Neural progenitor cell (in vitro differentiated cells): ENCODE results near the gene MACROD2. TPM values are rescaled to one million over a fixed set of nuclear protein-coding genes. Genes with fewer than 3 reads are reported as not detected.
A peak's percentile ranks its signal among the peaks of the same experiment; 100 is the strongest.

Experiments used
- DNase-seq: peaks from one replicate; pipeline ENCODE4 v3.0.0-alpha.2; 2016; ENCODE audit warnings: low spot score
- H2AFZ ChIP-seq: fragments of 200-600 bp; sonication (generic); replicated peaks from 2 replicates; pipeline ENCODE4 v1.6.1; 2016; ENCODE audit warnings: antibody characterized with exemption
- H3F3A ChIP-seq: fragments of 200-600 bp; sonication (generic); 2 replicates; pipeline ENCODE4 v1.6.1; 2016; ENCODE audit warnings: antibody characterized with exemption, low read depth
- H3K27ac ChIP-seq: fragments of 200-600 bp; sonication (generic); 2 replicates; pipeline ENCODE4 v1.5.1; 2016; ENCODE audit warnings: mild to moderate bottlenecking
- H3K27me3 ChIP-seq: fragments of 200-600 bp; sonication (generic); 2 replicates; pipeline ENCODE4 v1.6.1; 2016; ENCODE audit warnings: mild to moderate bottlenecking, moderate library complexity
- H3K36me3 ChIP-seq: fragments of 200-600 bp; sonication (generic); 2 replicates; pipeline ENCODE4 v1.5.1; 2016
- H3K4me1 ChIP-seq: fragments of 200-600 bp; sonication (generic); 2 replicates; pipeline ENCODE4 v1.6.1; 2016; ENCODE audit warnings: mixed run types
- H3K4me2 ChIP-seq: fragments of 200-600 bp; sonication (generic); 2 replicates; pipeline ENCODE4 v1.6.1; 2016
- H3K4me3 ChIP-seq: fragments of 200-600 bp; sonication (generic); 2 replicates; pipeline ENCODE4 v1.5.1; 2016
- H3K79me2 ChIP-seq: fragments of 200-600 bp; sonication (generic); 2 replicates; pipeline ENCODE4 v1.6.1; 2016; ENCODE audit warnings: low read depth
- H3K9ac ChIP-seq: fragments of 200-600 bp; sonication (generic); 2 replicates; pipeline ENCODE4 v1.6.1; 2016
- H3K9me3 ChIP-seq: fragments of 200-600 bp; sonication (generic); 2 replicates; pipeline ENCODE4 v1.5.1; 2016; ENCODE audit warnings: low read depth
- H4K20me1 ChIP-seq: fragments of 200-600 bp; sonication (generic); 2 replicates; pipeline ENCODE4 v1.6.1; 2016; ENCODE audit warnings: low read depth
- H3K27ac Mint-ChIP-seq: 3 replicates; pipeline ENCODE4 v1.8.0; 2021; ENCODE audit warnings: mixed read lengths
- H3K27me3 Mint-ChIP-seq: 2 replicates; pipeline ENCODE4 v1.8.0; 2022; ENCODE audit warnings: low read depth, mild to moderate bottlenecking, inconsistent platforms, moderate library complexity, mixed read lengths; ENCODE audit not compliant: insufficient read depth
- H3K36me3 Mint-ChIP-seq: 3 replicates; pipeline ENCODE4 v1.8.0; 2021; ENCODE audit warnings: mixed read lengths
- H3K4me1 Mint-ChIP-seq: 3 replicates; pipeline ENCODE4 v1.8.0; 2021; ENCODE audit warnings: mixed read lengths
- H3K4me3 Mint-ChIP-seq: 3 replicates; pipeline ENCODE4 v1.8.0; 2021; ENCODE audit warnings: mild to moderate bottlenecking, moderate library complexity, mixed read lengths
- H3K9me3 Mint-ChIP-seq: 3 replicates; pipeline ENCODE4 v1.8.0; 2020; ENCODE audit warnings: mixed read lengths
- EZH2 ChIP-seq: fragments of 200-600 bp; sonication (generic); IDR thresholded peaks from 2 replicates; pipeline ENCODE4 v1.6.1; 2017; ENCODE audit warnings: antibody characterized with exemption, mild to moderate bottlenecking, moderate library complexity
- EZH2phosphoT487 ChIP-seq: fragments of 200-600 bp; sonication (generic); IDR thresholded peaks from 2 replicates; pipeline ENCODE4 v1.6.1; 2017; ENCODE audit warnings: antibody characterized with exemption
- total RNA-seq: library from RNA; depleted of rRNA; stranded (reverse); fragments of >200 nt; gene quantifications from 2 replicates; pipeline ENCODE4 v1.2.3, GENCODE V29; 2015; ENCODE audit warnings: low replicate concordance
- TF ChIP-seq, protein P1 (sequence below): fragments of 200-600 bp; sonication (generic); IDR thresholded peaks from 2 replicates; pipeline ENCODE4 v1.5.1; 2017; ENCODE audit warnings: antibody characterized with exemption, mild to moderate bottlenecking

MACROD2 gene
- total RNA-seq, 1 donor from 2014 or later, result 11.9 TPM

DNA sequence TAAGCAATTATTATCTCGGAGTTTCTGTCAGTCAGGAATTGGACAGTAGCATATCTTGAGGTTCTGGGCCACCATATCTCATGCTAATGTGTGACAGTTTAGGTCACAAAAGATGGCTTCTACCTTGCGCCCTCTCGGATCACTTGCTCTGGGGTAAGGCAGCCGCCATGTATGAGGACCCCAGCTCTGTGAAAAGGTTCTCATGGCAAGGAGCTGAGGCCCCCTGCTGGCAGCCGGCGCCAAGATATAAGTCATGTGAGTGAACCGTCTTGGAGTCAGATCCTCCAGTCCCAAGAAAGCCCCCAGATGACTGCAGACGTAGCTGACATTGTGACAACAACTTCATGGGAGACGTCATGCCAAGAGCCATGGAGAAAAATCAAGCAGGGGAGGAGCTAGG, 1907.2 kb downstream of the MACROD2 start:
- Histone ChIP-seq H3K27me3 (no peaks in the 10 kb centered on the region), H3K36me3 (no peaks in the 10 kb centered on the region), H3K9ac (no peak overlapping the region), H3K4me3 (no peak overlapping the region), H3K79me2 (no peaks in the 10 kb centered on the region), H4K20me1 (no peaks in the 10 kb centered on the region), H3K9me3 (no peaks in the 10 kb centered on the region), H3K4me2 (no peak overlapping the region), H3K4me1 (no peaks in the 10 kb centered on the region), H3K27ac (no peak overlapping the region), H3F3A (no peaks in the 10 kb centered on the region), H2AFZ (no peak overlapping the region)
- Mint-ChIP-seq H3K4me1 (no peaks in the 10 kb centered on the region), H3K9me3 (peaks cover 2% of the 10 kb centered on the region), H3K4me3 (no peak overlapping the region), H3K27ac (no peak overlapping the region), H3K27me3 (no peaks in the 10 kb centered on the region), H3K36me3 (no peaks in the 10 kb centered on the region)
- TF ChIP-seq, protein P1, sequence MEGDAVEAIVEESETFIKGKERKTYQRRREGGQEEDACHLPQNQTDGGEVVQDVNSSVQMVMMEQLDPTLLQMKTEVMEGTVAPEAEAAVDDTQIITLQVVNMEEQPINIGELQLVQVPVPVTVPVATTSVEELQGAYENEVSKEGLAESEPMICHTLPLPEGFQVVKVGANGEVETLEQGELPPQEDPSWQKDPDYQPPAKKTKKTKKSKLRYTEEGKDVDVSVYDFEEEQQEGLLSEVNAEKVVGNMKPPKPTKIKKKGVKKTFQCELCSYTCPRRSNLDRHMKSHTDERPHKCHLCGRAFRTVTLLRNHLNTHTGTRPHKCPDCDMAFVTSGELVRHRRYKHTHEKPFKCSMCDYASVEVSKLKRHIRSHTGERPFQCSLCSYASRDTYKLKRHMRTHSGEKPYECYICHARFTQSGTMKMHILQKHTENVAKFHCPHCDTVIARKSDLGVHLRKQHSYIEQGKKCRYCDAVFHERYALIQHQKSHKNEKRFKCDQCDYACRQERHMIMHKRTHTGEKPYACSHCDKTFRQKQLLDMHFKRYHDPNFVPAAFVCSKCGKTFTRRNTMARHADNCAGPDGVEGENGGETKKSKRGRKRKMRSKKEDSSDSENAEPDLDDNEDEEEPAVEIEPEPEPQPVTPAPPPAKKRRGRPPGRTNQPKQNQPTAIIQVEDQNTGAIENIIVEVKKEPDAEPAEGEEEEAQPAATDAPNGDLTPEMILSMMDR, result peak; percentile 34
- TF ChIP-seq EZH2, result no peak
- peak; percentile 29 for DNase-seq

DNA sequence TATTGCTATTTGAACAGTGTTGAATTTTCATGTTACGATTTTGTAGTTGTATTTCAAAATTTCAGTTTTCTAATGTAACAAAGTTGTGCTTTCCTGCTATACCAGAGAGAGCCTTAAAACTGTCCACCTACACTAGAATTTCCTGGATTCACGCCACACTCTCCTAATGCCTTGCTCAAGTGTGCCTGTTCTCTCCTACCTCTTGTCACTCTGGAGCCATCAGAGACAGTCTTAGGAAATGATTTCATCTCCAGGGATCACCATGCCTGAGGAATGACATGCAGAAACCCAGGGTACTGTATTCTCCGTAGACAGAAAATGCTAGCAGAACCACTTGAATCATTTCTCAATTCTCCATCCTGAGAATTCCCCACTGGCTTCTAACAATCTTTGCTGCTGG, 1910.3 kb downstream of the MACROD2 start:
- H3K27me3 ChIP-seq, result no peaks in the 10 kb centered on the region
- Mint-ChIP-seq H3K27ac (no peak overlapping the region), H3K4me1 (no peaks in the 10 kb centered on the region), H3K27me3 (no peaks in the 10 kb centered on the region), H3K9me3 (peaks cover 7% of the 10 kb centered on the region), H3K36me3 (no peaks in the 10 kb centered on the region), H3K4me3 (no peak overlapping the region)
- H2AFZ ChIP-seq, result no peak overlapping the region
- no peak for TF ChIP-seq EZH2phosphoT487
- TF ChIP-seq, protein P1, result no peak
- TF ChIP-seq EZH2, result no peak
- no peak overlapping the region for H3K27ac ChIP-seq
- no peaks in the 10 kb centered on the region for H3K4me1 ChIP-seq
- no peak overlapping the region for H3K9ac ChIP-seq
- no peaks in the 10 kb centered on the region for H4K20me1 ChIP-seq
- H3F3A ChIP-seq, result no peaks in the 10 kb centered on the region
- H3K4me2 ChIP-seq, result no peak overlapping the region
- H3K79me2 ChIP-seq, result no peaks in the 10 kb centered on the region
- no peak for DNase-seq
- H3K9me3 ChIP-seq, result no peaks in the 10 kb centered on the region
- no peaks in the 10 kb centered on the region for H3K36me3 ChIP-seq
- H3K4me3 ChIP-seq, result no peak overlapping the region

DNA sequence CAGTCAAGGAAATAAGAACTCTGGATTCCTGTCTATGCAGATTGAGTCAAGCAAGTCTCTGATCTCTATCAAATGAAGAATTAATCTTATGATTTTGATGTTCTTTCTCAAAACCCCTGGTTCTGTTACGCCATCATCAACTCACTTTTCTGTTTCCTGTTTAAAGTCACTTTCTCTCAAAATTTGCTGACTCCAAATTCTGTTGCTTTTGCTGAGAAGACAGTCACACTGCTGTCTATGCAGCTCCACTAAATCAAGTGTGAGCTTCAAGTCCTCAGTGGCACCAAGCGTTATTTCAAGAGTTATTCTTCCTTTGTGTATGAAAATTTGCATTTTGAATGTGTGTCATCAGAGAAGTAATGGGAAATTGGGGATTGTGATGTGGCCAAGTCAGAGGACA, 1914.7 kb downstream of the MACROD2 start:
- H3K27me3 ChIP-seq, result no peaks in the 10 kb centered on the region
- no peaks in the 10 kb centered on the region for H4K20me1 ChIP-seq
- Mint-ChIP-seq H3K9me3 (peaks cover 4% of the 10 kb centered on the region), H3K4me1 (no peaks in the 10 kb centered on the region), H3K4me3 (no peak overlapping the region), H3K36me3 (no peaks in the 10 kb centered on the region), H3K27ac (no peak overlapping the region), H3K27me3 (peaks cover 4% of the 10 kb centered on the region)
- no peaks in the 10 kb centered on the region for H3F3A ChIP-seq
- no peaks in the 10 kb centered on the region for H3K9me3 ChIP-seq
- no peak for DNase-seq
- no peaks in the 10 kb centered on the region for H3K36me3 ChIP-seq
- TF ChIP-seq, protein P1, result no peak
- H3K4me1 ChIP-seq, result no peaks in the 10 kb centered on the region
- H3K4me3 ChIP-seq, result no peak overlapping the region
- H3K27ac ChIP-seq, result no peak overlapping the region
- H3K79me2 ChIP-seq, result no peaks in the 10 kb centered on the region
- no peak overlapping the region for H3K9ac ChIP-seq
- H2AFZ ChIP-seq, result no peak overlapping the region
- no peak overlapping the region for H3K4me2 ChIP-seq

DNA sequence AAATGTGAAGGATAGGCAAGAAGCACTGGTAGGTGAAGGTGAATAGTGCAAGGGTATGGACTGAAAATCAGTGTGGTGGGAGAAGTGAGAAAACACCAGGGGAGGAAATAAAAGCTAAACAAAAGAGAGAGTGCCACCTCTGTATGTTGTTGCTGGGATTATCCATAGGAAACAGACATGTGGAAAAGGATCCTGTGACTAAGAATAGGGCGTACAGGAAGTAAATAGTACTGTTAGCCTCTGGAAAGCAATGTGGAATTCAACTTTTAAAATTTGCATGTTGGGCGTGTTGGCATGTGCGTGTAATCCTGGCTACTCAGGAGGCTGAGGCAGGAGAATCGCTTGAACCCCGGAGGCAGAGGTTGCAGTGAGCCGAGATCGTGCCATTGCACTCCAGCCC, 1916.3 kb downstream of the MACROD2 start:
- Histone ChIP-seq H3K27ac (no peak overlapping the region), H3K27me3 (no peaks in the 10 kb centered on the region), H3F3A (no peaks in the 10 kb centered on the region), H3K79me2 (no peaks in the 10 kb centered on the region), H3K4me1 (no peaks in the 10 kb centered on the region), H3K36me3 (no peaks in the 10 kb centered on the region), H4K20me1 (no peaks in the 10 kb centered on the region), H3K9ac (no peak overlapping the region), H3K4me3 (no peak overlapping the region), H3K4me2 (no peak overlapping the region), H3K9me3 (no peaks in the 10 kb centered on the region), H2AFZ (no peak overlapping the region)
- Mint-ChIP-seq H3K27ac (no peak overlapping the region), H3K36me3 (no peaks in the 10 kb centered on the region), H3K9me3 (peaks cover 4% of the 10 kb centered on the region), H3K4me3 (no peak overlapping the region), H3K27me3 (peaks cover 4% of the 10 kb centered on the region), H3K4me1 (peaks cover 1% of the 10 kb centered on the region)
- DNase-seq, result no peak
- TF ChIP-seq EZH2phosphoT487 (no peak), EZH2 (no peak)
- TF ChIP-seq, protein P1, result no peak
